SK-N-SH (cell line): Measurements from ENCODE around the gene TNN. TPM values are rescaled to one million over a fixed set of nuclear protein-coding genes. Genes with fewer than 3 reads are reported as not detected.

Source experiments
- CTCF ChIA-PET: fragments of 300-600, 350-600 bp; formaldehyde crosslinking; extraction: SDS; loops from one replicate; lab custom pipeline; 2021; lab: Yijun Ruan, JAX
- POLR2A ChIA-PET: fragments of 350-600 bp; sonication (Branson Sonifier 250); formaldehyde crosslinking; extraction: SDS; loops from one replicate; lab custom pipeline; 2020; ENCODE audit warnings: antibody characterized with exemption, inconsistent platforms; lab: Yijun Ruan, JAX
- DNase-seq: peaks from one replicate; pipeline ENCODE4 v3.0.0; 2012
- H2AFZ ChIP-seq: fragments of 200-600 bp; sonication (generic); 2 replicates; pipeline ENCODE4 v1.8.1; 2016; ENCODE audit warnings: antibody characterized with exemption, mild to moderate bottlenecking, low read depth
- H3F3A ChIP-seq: fragments of 200-600 bp; sonication (generic); replicated peaks from 2 replicates; pipeline ENCODE3; 2016; ENCODE audit warnings: antibody characterized with exemption, mild to moderate bottlenecking; ENCODE audit not compliant: insufficient read depth
- H3K27ac ChIP-seq, 2 experiments: fragments of 200-500 bp in 1 of 2; fragments of 200-600 bp in 1 of 2; sonication (Bioruptor generic) in 1 of 2; sonication (generic), shearing (Covaris generic) in 1 of 2; 2 replicates each; pipeline versions ENCODE4 v1.5.1 to v1.6.1; 2014 to 2016; ENCODE audit warnings: low read depth in 2 of 2, inconsistent platforms in 1 of 2, low read length in 1 of 2, mild to moderate bottlenecking in 1 of 2, mixed read lengths in 1 of 2
- H3K27me3 ChIP-seq: fragments of 200-600 bp; sonication (generic), shearing (Covaris generic); 2 replicates; pipeline ENCODE4 v1.6.1; 2016; ENCODE audit warnings: mixed run types; ENCODE audit not compliant: insufficient read depth
- H3K36me3 ChIP-seq, 2 experiments: fragments of 200-500 bp in 1 of 2; fragments of 200-600 bp in 1 of 2; sonication (Bioruptor generic) in 1 of 2; sonication (generic) in 1 of 2; replicated peaks in 1 of 2; 2 replicates each; pipeline versions ENCODE3 to v1.5.1; 2014 to 2016; ENCODE audit warnings: low read length in 1 of 2, mild to moderate bottlenecking in 1 of 2; ENCODE audit not compliant: insufficient read depth in 2 of 2, control insufficient read depth in 1 of 2
- H3K4me1 ChIP-seq, 2 experiments: fragments of 200-500 bp in 1 of 2; fragments of 200-600 bp in 1 of 2; sonication (Bioruptor generic) in 1 of 2; sonication (generic), shearing (Covaris generic) in 1 of 2; 2 replicates each; pipeline versions ENCODE4 v1.5.1 to v1.6.1; 2014 to 2016; ENCODE audit warnings: low read depth in 1 of 2, low read length in 1 of 2, mixed run types in 1 of 2; ENCODE audit not compliant: insufficient read depth in 2 of 2, control insufficient read depth in 1 of 2
- H3K4me2 ChIP-seq: fragments of 200-600 bp; sonication (generic), shearing (Covaris generic); 2 replicates; pipeline ENCODE4 v1.6.1; 2017; ENCODE audit warnings: mixed run types
- H3K4me3 ChIP-seq, 2 experiments: fragments of 200-500 bp in 1 of 2; fragments of 200-600 bp in 1 of 2; sonication (Bioruptor generic) in 1 of 2; sonication (generic), shearing (Covaris generic) in 1 of 2; 2 replicates each; pipeline versions ENCODE4 v1.5.1 to v1.8.1; 2014 to 2016; ENCODE audit warnings: low read depth in 2 of 2, inconsistent platforms in 1 of 2, low read length in 1 of 2, mild to moderate bottlenecking in 1 of 2, mixed read lengths in 1 of 2, moderate library complexity in 1 of 2
- H3K79me2 ChIP-seq: fragments of 200-600 bp; sonication (generic); 2 replicates; pipeline ENCODE4 v1.8.1; 2017; ENCODE audit warnings: mild to moderate bottlenecking; ENCODE audit not compliant: insufficient read depth
- H3K9ac ChIP-seq: fragments of 200-600 bp; sonication (generic); 2 replicates; pipeline ENCODE4 v1.6.1; 2017; ENCODE audit warnings: mixed run types
- H3K9me2 ChIP-seq: fragments of 200-600 bp; sonication (generic); 2 replicates; pipeline ENCODE4 v1.6.1; 2017; ENCODE audit warnings: mixed run types
- H3K9me3 ChIP-seq: fragments of 200-600 bp; sonication (generic); 2 replicates; pipeline ENCODE4 v1.6.1; 2017; ENCODE audit warnings: mixed run types, mild to moderate bottlenecking, moderate library complexity
- H4K20me1 ChIP-seq: fragments of 200-600 bp; sonication (generic); 2 replicates; pipeline ENCODE4 v1.6.1; 2017; ENCODE audit warnings: mild to moderate bottlenecking, mixed run types; ENCODE audit not compliant: insufficient read depth
- EZH2phosphoT487 ChIP-seq: fragments of 200-600 bp; sonication (generic); IDR thresholded peaks from 2 replicates; pipeline ENCODE4 v1.6.1; 2017; ENCODE audit warnings: low read depth, mixed run types, mild to moderate bottlenecking, antibody characterized with exemption, moderate library complexity, borderline replicate concordance
- FOSL2 ChIP-seq: IDR thresholded peaks from 2 replicates; pipeline ENCODE4 v1.4.0; 2012; ENCODE audit warnings: low read depth, mild to moderate bottlenecking, moderate library complexity, borderline replicate concordance
- FOXJ3 ChIP-seq: sonication (generic); formaldehyde crosslinking; IDR thresholded peaks from 2 replicates; pipeline ENCODE4 v1.5.1; 2020; ENCODE audit warnings: mild to moderate bottlenecking, missing genetic modification reagents
- GABPA ChIP-seq: IDR thresholded peaks from 2 replicates; pipeline ENCODE4 v1.4.0; 2012; ENCODE audit warnings: low read depth, mild to moderate bottlenecking
- GATA2 ChIP-seq: sonication (generic); formaldehyde crosslinking; IDR thresholded peaks from 2 replicates; pipeline ENCODE4 v1.5.0; 2020; ENCODE audit warnings: mild to moderate bottlenecking, missing genetic modification reagents
- JUND ChIP-seq: IDR thresholded peaks from 2 replicates; pipeline ENCODE4 v1.4.0; 2012
- MEF2A ChIP-seq: IDR thresholded peaks from 2 replicates; pipeline ENCODE4 v1.4.0; 2012; ENCODE audit warnings: low read depth, borderline replicate concordance
- MXI1 ChIP-seq: IDR thresholded peaks from 2 replicates; pipeline ENCODE4 v1.6.1; 2012; ENCODE audit warnings: mild to moderate bottlenecking, low read depth, low read length, improper control_type of control experiment
- NFIC ChIP-seq: IDR thresholded peaks from 2 replicates; pipeline ENCODE4 v1.4.0; 2012; ENCODE audit warnings: borderline replicate concordance
- POLR2AphosphoS5 ChIP-seq: IDR thresholded peaks from 2 replicates; pipeline ENCODE4 v1.6.1; 2012; ENCODE audit warnings: low read depth, low read length
- RCOR1 ChIP-seq: fragments of 150-350 bp; IDR thresholded peaks from 2 replicates; pipeline ENCODE4 v1.6.1; 2017; ENCODE audit warnings: antibody characterized with exemption, low read length
- RFX5 ChIP-seq: IDR thresholded peaks from 2 replicates; pipeline ENCODE4 v1.6.1; 2012; ENCODE audit warnings: mild to moderate bottlenecking, improper control_type of control experiment, low read length
- RXRA ChIP-seq: IDR thresholded peaks from 2 replicates; pipeline ENCODE4 v1.4.0; 2012; ENCODE audit warnings: low read depth, mild to moderate bottlenecking, borderline replicate concordance
- SMC3 ChIP-seq: IDR thresholded peaks from 2 replicates; pipeline ENCODE4 v1.6.1; 2012; ENCODE audit warnings: low read depth, low read length, improper control_type of control experiment
- TCF12 ChIP-seq: IDR thresholded peaks from 2 replicates; pipeline ENCODE4 v1.4.0; 2012
- TEAD4 ChIP-seq: IDR thresholded peaks from 2 replicates; pipeline ENCODE4 v1.4.0; 2012; ENCODE audit warnings: mild to moderate bottlenecking, borderline replicate concordance; ENCODE audit not compliant: insufficient read depth
- YY1 ChIP-seq: IDR thresholded peaks from 2 replicates; pipeline ENCODE4 v1.4.0; 2012; ENCODE audit warnings: low read depth, mild to moderate bottlenecking
- WGBS: methylation state at CpG from one replicate; pipeline ENCODE4 v1.1.6; 2017; ENCODE audit warnings: low lambda C conversion rate; 5-methylcytosine and 5-hydroxymethylcytosine counted together
- polyA plus RNA-seq, 3 experiments: library from polyadenylated mRNA; depleted of rRNA; stranded (reverse); fragments of >200 nt; gene quantifications; 2 replicates each; pipeline ENCODE4 v1.2.3, GENCODE V29; 2012
- TF ChIP-seq, protein P1 (sequence below): IDR thresholded peaks from 2 replicates; pipeline ENCODE4; 2012
- TF ChIP-seq, protein P2 (sequence below): IDR thresholded peaks from 2 replicates; pipeline ENCODE4 v1.4.0; 2012; ENCODE audit warnings: low read depth, borderline replicate concordance
- TF ChIP-seq, protein P3 (sequence below): fragments of 150-350 bp; IDR thresholded peaks from 2 replicates; pipeline ENCODE4 v1.6.1; 2017; ENCODE audit warnings: antibody characterized with exemption, low read length, low read depth, borderline replicate concordance
- TF ChIP-seq, protein P4 (sequence below): fragments of 200-600 bp; sonication (generic); IDR thresholded peaks from 2 replicates; pipeline ENCODE4 v1.6.1; 2017; ENCODE audit warnings: antibody characterized with exemption, mild to moderate bottlenecking, moderate library complexity
- TF ChIP-seq, protein P5 (sequence below): IDR thresholded peaks from 2 replicates; pipeline ENCODE4 v1.4.0; 2012; ENCODE audit warnings: low read depth, borderline replicate concordance
- TF ChIP-seq, protein P6 (sequence below): IDR thresholded peaks from 2 replicates; pipeline ENCODE4 v1.4.0; 2012; ENCODE audit warnings: low read depth
- TF ChIP-seq, protein P7 (sequence below): fragments of 150-350 bp; IDR thresholded peaks from 2 replicates; pipeline ENCODE4 v1.6.1; 2016; ENCODE audit warnings: mild to moderate bottlenecking, low read depth, low read length

TNN gene
- polyA plus RNA-seq, 1 of the 3 experiments (the other 2 are of a cell fraction) = not detected

DNA sequence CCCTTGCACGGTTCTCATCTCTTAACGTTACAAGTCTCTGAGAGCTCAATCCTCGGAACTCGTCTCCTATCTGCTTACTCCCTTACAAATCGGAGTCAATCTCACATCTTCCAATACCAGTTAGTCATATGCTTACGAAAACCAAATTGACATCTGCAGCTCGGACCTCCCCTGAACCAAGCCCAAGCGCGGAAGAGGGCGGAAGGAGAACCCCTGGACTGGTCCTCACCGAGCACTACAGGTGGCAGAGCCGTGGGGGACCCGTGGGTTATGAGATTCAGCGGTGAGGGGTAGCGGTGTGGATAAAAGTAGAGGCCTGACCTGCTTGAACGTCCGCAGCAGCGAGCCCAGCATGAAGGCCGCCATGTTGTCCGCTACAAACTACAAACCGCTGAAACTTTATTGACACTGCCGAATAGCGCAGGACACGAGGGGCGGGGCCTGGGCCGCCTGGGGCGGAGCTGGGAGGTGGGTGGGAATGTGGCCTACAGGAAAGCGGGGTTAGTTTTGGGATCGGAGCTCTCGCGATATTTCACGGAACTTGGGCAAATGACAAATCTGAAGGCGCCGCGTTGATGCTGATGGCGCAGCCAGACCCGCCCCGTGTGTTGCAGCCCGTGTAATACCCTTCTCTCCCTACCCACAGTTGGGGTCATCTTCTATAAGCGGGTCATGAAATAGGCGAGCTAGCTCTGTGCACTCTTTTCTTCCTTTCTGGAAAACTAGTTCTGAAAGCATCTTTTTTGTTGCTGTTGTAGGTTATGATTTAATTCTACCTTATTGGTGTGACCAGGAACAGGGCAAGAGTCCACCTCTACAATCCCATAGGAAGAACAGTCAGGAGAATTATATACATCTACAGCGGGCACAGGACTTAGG, 44.4 kb upstream of the TNN start, which contains the start of gene MRPS14:
Gene MRPS14 (minus strand): TSS at position 383 of the 879 bp plus-strand sequence. CDS start 17 bp downstream, at position 366.
- H2AFZ ChIP-seq = peak within 1 kb of the TSS; percentile 100
- CTCF ChIA-PET = interaction anchor here (0.6 to 2.9 kb wide), 7 partner anchors 9 to 760 kb away, joined by 3 to 17 read pairs (median 3); no protein-coding TSS in a partner anchor
- TF ChIP-seq TEAD4 = 0 out of 2 replicates have a peak, but pooled peaks have one; percentile 37
- TF ChIP-seq MXI1 = peak; percentile 92
- TF ChIP-seq RXRA = no peak
- peak; percentile 56; the same call in 1 of the 2 replicates for TF ChIP-seq TCF12
- TF ChIP-seq JUND = no peak
- TF ChIP-seq, protein P1, sequence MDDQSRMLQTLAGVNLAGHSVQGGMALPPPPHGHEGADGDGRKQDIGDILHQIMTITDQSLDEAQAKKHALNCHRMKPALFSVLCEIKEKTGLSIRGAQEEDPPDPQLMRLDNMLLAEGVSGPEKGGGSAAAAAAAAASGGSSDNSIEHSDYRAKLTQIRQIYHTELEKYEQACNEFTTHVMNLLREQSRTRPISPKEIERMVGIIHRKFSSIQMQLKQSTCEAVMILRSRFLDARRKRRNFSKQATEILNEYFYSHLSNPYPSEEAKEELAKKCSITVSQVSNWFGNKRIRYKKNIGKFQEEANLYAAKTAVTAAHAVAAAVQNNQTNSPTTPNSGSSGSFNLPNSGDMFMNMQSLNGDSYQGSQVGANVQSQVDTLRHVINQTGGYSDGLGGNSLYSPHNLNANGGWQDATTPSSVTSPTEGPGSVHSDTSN = 0 out of 2 replicates have a peak, but pooled peaks have one; percentile 35
- no peak for TF ChIP-seq MEF2A
- TF ChIP-seq POLR2AphosphoS5 = peak; percentile 88
- TF ChIP-seq, protein P2, sequence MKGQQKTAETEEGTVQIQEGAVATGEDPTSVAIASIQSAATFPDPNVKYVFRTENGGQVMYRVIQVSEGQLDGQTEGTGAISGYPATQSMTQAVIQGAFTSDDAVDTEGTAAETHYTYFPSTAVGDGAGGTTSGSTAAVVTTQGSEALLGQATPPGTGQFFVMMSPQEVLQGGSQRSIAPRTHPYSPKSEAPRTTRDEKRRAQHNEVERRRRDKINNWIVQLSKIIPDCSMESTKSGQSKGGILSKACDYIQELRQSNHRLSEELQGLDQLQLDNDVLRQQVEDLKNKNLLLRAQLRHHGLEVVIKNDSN = no peak; the same call in 1 of the 2 replicates
- TF ChIP-seq, protein P3, sequence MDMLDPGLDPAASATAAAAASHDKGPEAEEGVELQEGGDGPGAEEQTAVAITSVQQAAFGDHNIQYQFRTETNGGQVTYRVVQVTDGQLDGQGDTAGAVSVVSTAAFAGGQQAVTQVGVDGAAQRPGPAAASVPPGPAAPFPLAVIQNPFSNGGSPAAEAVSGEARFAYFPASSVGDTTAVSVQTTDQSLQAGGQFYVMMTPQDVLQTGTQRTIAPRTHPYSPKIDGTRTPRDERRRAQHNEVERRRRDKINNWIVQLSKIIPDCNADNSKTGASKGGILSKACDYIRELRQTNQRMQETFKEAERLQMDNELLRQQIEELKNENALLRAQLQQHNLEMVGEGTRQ = no peak
- peak; percentile 98 for TF ChIP-seq YY1
- no peak for TF ChIP-seq RFX5
- no peak for TF ChIP-seq GABPA
- TF ChIP-seq, protein P4, sequence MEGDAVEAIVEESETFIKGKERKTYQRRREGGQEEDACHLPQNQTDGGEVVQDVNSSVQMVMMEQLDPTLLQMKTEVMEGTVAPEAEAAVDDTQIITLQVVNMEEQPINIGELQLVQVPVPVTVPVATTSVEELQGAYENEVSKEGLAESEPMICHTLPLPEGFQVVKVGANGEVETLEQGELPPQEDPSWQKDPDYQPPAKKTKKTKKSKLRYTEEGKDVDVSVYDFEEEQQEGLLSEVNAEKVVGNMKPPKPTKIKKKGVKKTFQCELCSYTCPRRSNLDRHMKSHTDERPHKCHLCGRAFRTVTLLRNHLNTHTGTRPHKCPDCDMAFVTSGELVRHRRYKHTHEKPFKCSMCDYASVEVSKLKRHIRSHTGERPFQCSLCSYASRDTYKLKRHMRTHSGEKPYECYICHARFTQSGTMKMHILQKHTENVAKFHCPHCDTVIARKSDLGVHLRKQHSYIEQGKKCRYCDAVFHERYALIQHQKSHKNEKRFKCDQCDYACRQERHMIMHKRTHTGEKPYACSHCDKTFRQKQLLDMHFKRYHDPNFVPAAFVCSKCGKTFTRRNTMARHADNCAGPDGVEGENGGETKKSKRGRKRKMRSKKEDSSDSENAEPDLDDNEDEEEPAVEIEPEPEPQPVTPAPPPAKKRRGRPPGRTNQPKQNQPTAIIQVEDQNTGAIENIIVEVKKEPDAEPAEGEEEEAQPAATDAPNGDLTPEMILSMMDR = no peak
- TF ChIP-seq SMC3 = no peak
- no peak for TF ChIP-seq FOXJ3 (CRISPR knock-in tag)
- no peak for TF ChIP-seq EZH2phosphoT487
- TF ChIP-seq, protein P5, sequence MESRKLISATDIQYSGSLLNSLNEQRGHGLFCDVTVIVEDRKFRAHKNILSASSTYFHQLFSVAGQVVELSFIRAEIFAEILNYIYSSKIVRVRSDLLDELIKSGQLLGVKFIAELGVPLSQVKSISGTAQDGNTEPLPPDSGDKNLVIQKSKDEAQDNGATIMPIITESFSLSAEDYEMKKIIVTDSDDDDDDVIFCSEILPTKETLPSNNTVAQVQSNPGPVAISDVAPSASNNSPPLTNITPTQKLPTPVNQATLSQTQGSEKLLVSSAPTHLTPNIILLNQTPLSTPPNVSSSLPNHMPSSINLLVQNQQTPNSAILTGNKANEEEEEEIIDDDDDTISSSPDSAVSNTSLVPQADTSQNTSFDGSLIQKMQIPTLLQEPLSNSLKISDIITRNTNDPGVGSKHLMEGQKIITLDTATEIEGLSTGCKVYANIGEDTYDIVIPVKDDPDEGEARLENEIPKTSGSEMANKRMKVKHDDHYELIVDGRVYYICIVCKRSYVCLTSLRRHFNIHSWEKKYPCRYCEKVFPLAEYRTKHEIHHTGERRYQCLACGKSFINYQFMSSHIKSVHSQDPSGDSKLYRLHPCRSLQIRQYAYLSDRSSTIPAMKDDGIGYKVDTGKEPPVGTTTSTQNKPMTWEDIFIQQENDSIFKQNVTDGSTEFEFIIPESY = peak; percentile 97
- TF ChIP-seq NFIC = no peak
- TF ChIP-seq, protein P6, sequence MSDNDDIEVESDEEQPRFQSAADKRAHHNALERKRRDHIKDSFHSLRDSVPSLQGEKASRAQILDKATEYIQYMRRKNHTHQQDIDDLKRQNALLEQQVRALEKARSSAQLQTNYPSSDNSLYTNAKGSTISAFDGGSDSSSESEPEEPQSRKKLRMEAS = peak; percentile 81; the same call in 1 of the 2 replicates
- peak; percentile 29; the same call in 1 of the 2 replicates for TF ChIP-seq RCOR1
- TF ChIP-seq, protein P7, sequence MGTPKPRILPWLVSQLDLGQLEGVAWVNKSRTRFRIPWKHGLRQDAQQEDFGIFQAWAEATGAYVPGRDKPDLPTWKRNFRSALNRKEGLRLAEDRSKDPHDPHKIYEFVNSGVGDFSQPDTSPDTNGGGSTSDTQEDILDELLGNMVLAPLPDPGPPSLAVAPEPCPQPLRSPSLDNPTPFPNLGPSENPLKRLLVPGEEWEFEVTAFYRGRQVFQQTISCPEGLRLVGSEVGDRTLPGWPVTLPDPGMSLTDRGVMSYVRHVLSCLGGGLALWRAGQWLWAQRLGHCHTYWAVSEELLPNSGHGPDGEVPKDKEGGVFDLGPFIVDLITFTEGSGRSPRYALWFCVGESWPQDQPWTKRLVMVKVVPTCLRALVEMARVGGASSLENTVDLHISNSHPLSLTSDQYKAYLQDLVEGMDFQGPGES = peak; percentile 26; the same call in 1 of the 2 replicates
- TF ChIP-seq GATA2 = no peak
- TF ChIP-seq FOSL2 = no peak

More for the DNA sequence above, 44.4 kb upstream of the TNN start, which contains the start of gene MRPS14:
- peaks cover 15% of the 10 kb centered on the region for H3F3A ChIP-seq
- POLR2A ChIA-PET = interaction anchor here (0.8 to 2.8 kb wide), 6 partner anchors 9 to 102 kb away, joined by 3 to 54 read pairs (median 4); partner anchors contain the start of gene CACYBP
- H3K4me1 ChIP-seq = peaks cover 0 to 9% of the 10 kb centered on the region in 2 experiments; a peak in 2 of 4 replicates
- peak within 1 kb of the TSS; percentile 76 to 85 for H3K27ac ChIP-seq
- no peaks in the 10 kb centered on the region for H3K9me2 ChIP-seq
- H3K4me3 ChIP-seq = peak within 1 kb of the TSS; percentile 85 to 94
- peak; percentile 91 for DNase-seq
- H3K9ac ChIP-seq = peak within 1 kb of the TSS; percentile 88
- H3K27me3 ChIP-seq = no peaks in the 10 kb centered on the region
- no peaks in the 10 kb centered on the region for H3K9me3 ChIP-seq
- peak within 1 kb of the TSS; percentile 76 for H3K4me2 ChIP-seq
- H4K20me1 ChIP-seq = no peaks in the 10 kb centered on the region
- 4% methylated on average over 32 of the region's 42 CpGs for WGBS
- H3K36me3 ChIP-seq = peaks cover 3 to 8% of the 10 kb centered on the region in 2 experiments
- H3K79me2 ChIP-seq = peaks cover 44% of the 10 kb centered on the region
